Endothelial cell of hepatic sinusoid (primary cell): ENCODE measurements around the gene PANK1.

Experiments
- in situ Hi-C: cut with HindIII; loops from 2 replicates; pipeline ENCODE4 v1.10.0; 2017; ENCODE audit warnings: low sequenced_read_pairs

The PANK1 gene

GRCh38 chr10:89652806-89653370 is 7.8 kb upstream of the PANK1 start:
- in situ Hi-C loops = no loop called here

- in situ Hi-C loops = no loop called here
Observed at GRCh38 chr10:89651916-89652573, 7.0 kb upstream of the PANK1 start.

- in situ Hi-C loops = no loop called here
Observed at GRCh38 chr10:89651205-89651915, 6.3 kb upstream of the PANK1 start.

- in situ Hi-C loops = loop anchor here (5.0 kb wide), 1 partner anchor 43 kb away; no protein-coding TSS in a partner anchor
Observed at GRCh38 chr10:89649051-89649450, 4.0 kb upstream of the PANK1 start.

- in situ Hi-C loops = loop anchor here (5.0 kb wide), 1 partner anchor 44 kb away; no protein-coding TSS in a partner anchor
Observed at GRCh38 chr10:89648074-89648473, 3.0 kb upstream of the PANK1 start.

- in situ Hi-C loops = loop anchor here (5.0 kb wide), 1 partner anchor 45 kb away; no protein-coding TSS in a partner anchor
Observed at GRCh38 chr10:89646889-89647657, 2.0 kb upstream of the PANK1 start.

GRCh38 chr10:89645742-89646172 is 715 bp upstream of the PANK1 start:
- in situ Hi-C loops = loop anchor here (5.0 kb wide), 1 partner anchor 47 kb away; no protein-coding TSS in a partner anchor

- in situ Hi-C loops = no loop called here
Observed at GRCh38 chr10:89644691-89644966, 413 bp downstream of the PANK1 start.

- in situ Hi-C loops = no loop called here
Observed at GRCh38 chr10:89643812-89644690, 991 bp downstream of the PANK1 start.

- in situ Hi-C loops = no loop called here
Observed at GRCh38 chr10:89643431-89643811, 1.6 kb downstream of the PANK1 start.

- in situ Hi-C loops = no loop called here
Observed at GRCh38 chr10:89642193-89642592, 2.8 kb downstream of the PANK1 start.

GRCh38 chr10:89640241-89640640 is 4.8 kb downstream of the PANK1 start:
- in situ Hi-C loops = no loop called here

- in situ Hi-C loops = no loop called here
Observed at GRCh38 chr10:89639326-89639725, 5.7 kb downstream of the PANK1 start.

GRCh38 chr10:89637113-89637512 is 7.9 kb downstream of the PANK1 start:
- in situ Hi-C loops = no loop called here

- in situ Hi-C loops = no loop called here
Observed at GRCh38 chr10:89634637-89635036, 10.4 kb downstream of the PANK1 start.

GRCh38 chr10:89633484-89633883 is 11.6 kb downstream of the PANK1 start:
- in situ Hi-C loops = no loop called here

GRCh38 chr10:89632824-89633223 is 12.2 kb downstream of the PANK1 start:
- in situ Hi-C loops = no loop called here

- in situ Hi-C loops = no loop called here
Observed at GRCh38 chr10:89627830-89628229, 17.2 kb downstream of the PANK1 start.

- in situ Hi-C loops = no loop called here
Observed at GRCh38 chr10:89625041-89625765, 19.8 kb downstream of the PANK1 start.

- in situ Hi-C loops = no loop called here
Observed at GRCh38 chr10:89624020-89624419, 21.0 kb downstream of the PANK1 start.
